NB4 (cell line): Measurements from ENCODE around the gene GMDS.

Experiments used
- DNase-seq: peaks from one replicate; pipeline ENCODE4 v3.0.0; 2010; ENCODE audit warnings: low read depth
- H3K4me3 ChIP-seq: one replicate; pipeline ENCODE4 v1.5.1; 2011; ENCODE audit warnings: mild to moderate bottlenecking, low read depth, low read length, moderate library complexity
- MAX ChIP-seq: IDR thresholded peaks from 2 replicates; pipeline ENCODE4 v1.6.1; 2011; ENCODE audit warnings: low read depth, low read length
- MYC ChIP-seq: IDR thresholded peaks from 2 replicates; pipeline ENCODE4 v1.6.1; 2011; ENCODE audit warnings: low read depth, low read length
- POLR2A ChIP-seq: IDR thresholded peaks from 2 replicates; pipeline ENCODE4 v1.6.1; 2011; ENCODE audit warnings: mild to moderate bottlenecking; ENCODE audit not compliant: insufficient read length; ENCODE audit errors: extremely low read depth
- TF ChIP-seq, protein P1 (sequence below): IDR thresholded peaks from one replicate; pipeline ENCODE4 v1.5.1; 2012; ENCODE audit warnings: low read depth, low read length

Gene GMDS

GRCh38 chr6:2148748-2149147 is 96.7 kb downstream of the GMDS start:
- TF ChIP-seq MYC (no peak), POLR2A (no peak), MAX (no peak)
- TF ChIP-seq, protein P1, sequence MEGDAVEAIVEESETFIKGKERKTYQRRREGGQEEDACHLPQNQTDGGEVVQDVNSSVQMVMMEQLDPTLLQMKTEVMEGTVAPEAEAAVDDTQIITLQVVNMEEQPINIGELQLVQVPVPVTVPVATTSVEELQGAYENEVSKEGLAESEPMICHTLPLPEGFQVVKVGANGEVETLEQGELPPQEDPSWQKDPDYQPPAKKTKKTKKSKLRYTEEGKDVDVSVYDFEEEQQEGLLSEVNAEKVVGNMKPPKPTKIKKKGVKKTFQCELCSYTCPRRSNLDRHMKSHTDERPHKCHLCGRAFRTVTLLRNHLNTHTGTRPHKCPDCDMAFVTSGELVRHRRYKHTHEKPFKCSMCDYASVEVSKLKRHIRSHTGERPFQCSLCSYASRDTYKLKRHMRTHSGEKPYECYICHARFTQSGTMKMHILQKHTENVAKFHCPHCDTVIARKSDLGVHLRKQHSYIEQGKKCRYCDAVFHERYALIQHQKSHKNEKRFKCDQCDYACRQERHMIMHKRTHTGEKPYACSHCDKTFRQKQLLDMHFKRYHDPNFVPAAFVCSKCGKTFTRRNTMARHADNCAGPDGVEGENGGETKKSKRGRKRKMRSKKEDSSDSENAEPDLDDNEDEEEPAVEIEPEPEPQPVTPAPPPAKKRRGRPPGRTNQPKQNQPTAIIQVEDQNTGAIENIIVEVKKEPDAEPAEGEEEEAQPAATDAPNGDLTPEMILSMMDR = no peak
- DNase-seq = no peak

GRCh38 chr6:2147766-2148448 is 97.5 kb downstream of the GMDS start:
- TF ChIP-seq MYC = no peak
- TF ChIP-seq, protein P1 = no peak
- DNase-seq = no peak
- no peak overlapping the region for H3K4me3 ChIP-seq

More at GRCh38 chr6:2148748-2149147, 96.7 kb downstream of the GMDS start:
- no peak overlapping the region for H3K4me3 ChIP-seq

GRCh38 chr6:2147261-2147660 is 98.1 kb downstream of the GMDS start:
- TF ChIP-seq POLR2A = no peak
- TF ChIP-seq MYC = no peak
- TF ChIP-seq MAX = no peak
- TF ChIP-seq, protein P1 = no peak
- no peak overlapping the region for H3K4me3 ChIP-seq
- DNase-seq = no peak

GRCh38 chr6:2144210-2144609 is 101.2 kb downstream of the GMDS start:
- TF ChIP-seq MYC (no peak), POLR2A (no peak), MAX (no peak)
- TF ChIP-seq, protein P1 = no peak
- no peak overlapping the region for H3K4me3 ChIP-seq
- DNase-seq = no peak

GRCh38 chr6:2141644-2142290 is 103.6 kb downstream of the GMDS start:
- TF ChIP-seq, protein P1 = no peak
- no peak for TF ChIP-seq POLR2A
- no peak for TF ChIP-seq MYC
- TF ChIP-seq MAX = no peak
- H3K4me3 ChIP-seq = no peak overlapping the region
- DNase-seq = no peak
